ENCODE measurements around the gene PDE7B.

DNA sequence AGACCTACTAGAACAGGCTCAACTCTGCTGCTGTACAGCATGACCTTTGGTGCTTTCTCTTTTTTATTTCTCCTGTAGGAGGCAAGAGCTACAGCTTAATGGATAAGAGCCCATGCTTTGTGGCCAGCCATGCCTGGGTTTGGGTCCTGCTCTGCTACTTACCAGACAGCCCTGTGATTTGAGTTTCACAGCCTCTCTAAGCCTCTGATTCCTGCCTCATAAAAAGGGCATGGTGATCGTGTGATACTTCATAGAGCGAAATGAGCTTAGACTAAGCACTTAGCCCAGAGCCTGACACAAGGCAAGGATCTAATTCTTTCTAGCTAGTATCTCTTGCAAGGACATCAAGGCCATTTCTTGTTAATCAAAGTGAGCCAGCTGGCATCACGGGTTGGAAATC, 19.3 kb upstream of the PDE7B start:
- TF ChIP-seq, protein P1, sequence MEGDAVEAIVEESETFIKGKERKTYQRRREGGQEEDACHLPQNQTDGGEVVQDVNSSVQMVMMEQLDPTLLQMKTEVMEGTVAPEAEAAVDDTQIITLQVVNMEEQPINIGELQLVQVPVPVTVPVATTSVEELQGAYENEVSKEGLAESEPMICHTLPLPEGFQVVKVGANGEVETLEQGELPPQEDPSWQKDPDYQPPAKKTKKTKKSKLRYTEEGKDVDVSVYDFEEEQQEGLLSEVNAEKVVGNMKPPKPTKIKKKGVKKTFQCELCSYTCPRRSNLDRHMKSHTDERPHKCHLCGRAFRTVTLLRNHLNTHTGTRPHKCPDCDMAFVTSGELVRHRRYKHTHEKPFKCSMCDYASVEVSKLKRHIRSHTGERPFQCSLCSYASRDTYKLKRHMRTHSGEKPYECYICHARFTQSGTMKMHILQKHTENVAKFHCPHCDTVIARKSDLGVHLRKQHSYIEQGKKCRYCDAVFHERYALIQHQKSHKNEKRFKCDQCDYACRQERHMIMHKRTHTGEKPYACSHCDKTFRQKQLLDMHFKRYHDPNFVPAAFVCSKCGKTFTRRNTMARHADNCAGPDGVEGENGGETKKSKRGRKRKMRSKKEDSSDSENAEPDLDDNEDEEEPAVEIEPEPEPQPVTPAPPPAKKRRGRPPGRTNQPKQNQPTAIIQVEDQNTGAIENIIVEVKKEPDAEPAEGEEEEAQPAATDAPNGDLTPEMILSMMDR (IDR thresholded peaks at IDR 0.05; ENCODE audit: low read depth, low read length, missing input control): no peak
- no peak for TF ChIP-seq JUND (IDR thresholded peaks at IDR 0.05)
- TF ChIP-seq, protein P2, sequence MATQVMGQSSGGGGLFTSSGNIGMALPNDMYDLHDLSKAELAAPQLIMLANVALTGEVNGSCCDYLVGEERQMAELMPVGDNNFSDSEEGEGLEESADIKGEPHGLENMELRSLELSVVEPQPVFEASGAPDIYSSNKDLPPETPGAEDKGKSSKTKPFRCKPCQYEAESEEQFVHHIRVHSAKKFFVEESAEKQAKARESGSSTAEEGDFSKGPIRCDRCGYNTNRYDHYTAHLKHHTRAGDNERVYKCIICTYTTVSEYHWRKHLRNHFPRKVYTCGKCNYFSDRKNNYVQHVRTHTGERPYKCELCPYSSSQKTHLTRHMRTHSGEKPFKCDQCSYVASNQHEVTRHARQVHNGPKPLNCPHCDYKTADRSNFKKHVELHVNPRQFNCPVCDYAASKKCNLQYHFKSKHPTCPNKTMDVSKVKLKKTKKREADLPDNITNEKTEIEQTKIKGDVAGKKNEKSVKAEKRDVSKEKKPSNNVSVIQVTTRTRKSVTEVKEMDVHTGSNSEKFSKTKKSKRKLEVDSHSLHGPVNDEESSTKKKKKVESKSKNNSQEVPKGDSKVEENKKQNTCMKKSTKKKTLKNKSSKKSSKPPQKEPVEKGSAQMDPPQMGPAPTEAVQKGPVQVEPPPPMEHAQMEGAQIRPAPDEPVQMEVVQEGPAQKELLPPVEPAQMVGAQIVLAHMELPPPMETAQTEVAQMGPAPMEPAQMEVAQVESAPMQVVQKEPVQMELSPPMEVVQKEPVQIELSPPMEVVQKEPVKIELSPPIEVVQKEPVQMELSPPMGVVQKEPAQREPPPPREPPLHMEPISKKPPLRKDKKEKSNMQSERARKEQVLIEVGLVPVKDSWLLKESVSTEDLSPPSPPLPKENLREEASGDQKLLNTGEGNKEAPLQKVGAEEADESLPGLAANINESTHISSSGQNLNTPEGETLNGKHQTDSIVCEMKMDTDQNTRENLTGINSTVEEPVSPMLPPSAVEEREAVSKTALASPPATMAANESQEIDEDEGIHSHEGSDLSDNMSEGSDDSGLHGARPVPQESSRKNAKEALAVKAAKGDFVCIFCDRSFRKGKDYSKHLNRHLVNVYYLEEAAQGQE (IDR thresholded peaks at IDR 0.05): no peak
